ENCODE data around the gene PCSK9.

- no peak for TF ChIP-seq CTCF (IDR thresholded peaks at IDR 0.05 in 4 of 5, conservative IDR thresholded peaks at IDR 0.05 in 1 of 5)
- TF ChIP-seq POLR2A (IDR thresholded peaks at IDR 0.05), result no peak
Measured at GRCh38 chr1:55018395-55018794, 21.0 kb upstream of the PCSK9 start.

Measured in gastrocnemius medialis (tissue), 4 donors.